ENCODE measurements around the gene OOSP4B.
"Not testable (repeated sequence)": the region's sequence is repeated elsewhere in the genome, so short reads cannot be mapped to it uniquely, and the experiment has no call there.

The OOSP4B gene

DNA sequence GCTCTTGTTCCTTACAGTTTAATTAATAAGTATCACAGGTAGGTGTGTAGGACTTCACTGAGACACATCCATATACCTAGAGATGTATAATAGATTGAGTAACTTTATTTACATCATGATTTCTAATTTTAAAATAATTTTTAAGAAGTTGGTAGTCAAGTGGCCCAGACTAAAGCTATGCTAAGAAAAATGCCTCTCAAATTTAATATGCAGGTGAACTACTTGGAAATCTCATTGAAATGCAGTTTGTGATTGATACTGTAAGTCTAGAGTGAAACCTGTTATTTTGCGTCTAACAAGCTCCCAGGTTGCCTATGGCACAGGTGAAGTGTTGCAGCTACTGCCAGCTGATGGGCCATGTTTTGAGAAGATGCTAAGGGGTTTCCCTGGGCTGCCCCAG lies at the start of gene OOSP4B:
TSS of gene OOSP4B (plus strand) at position 301 of the 400 bp plus-strand sequence.
- no peak for DNase-seq

DNA sequence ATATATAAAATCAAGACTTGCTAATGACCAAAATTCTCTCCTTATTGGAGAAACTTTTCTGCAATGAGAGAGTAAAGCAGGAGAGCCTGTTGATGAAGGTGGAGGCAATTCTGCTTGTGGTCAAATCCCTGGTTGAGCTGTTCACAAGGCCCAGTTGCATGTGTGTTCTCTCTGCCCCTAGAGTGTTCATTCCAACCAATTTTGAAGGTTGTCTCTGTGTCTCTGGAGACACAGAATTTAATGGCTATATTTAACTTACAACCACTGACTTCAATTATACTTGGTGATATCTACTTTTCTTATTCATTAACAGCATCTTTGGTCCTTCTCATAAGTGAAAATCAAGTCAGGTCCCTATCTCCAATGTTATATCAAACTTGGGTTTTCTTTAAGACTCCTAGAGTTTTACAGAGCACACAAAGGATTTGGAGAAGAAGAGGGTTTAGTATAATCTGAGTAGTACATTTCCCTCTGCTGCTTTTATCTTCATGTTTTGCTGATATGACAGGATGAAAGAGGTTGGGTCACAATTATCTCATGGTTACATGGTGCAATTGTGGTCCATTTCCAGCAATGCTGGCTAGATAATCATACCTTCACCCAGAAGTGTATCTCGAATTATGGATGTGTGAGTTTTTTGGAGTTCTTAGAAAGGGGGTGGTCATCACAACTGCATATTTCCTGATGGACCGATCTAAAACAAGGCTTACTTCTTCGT lies 49.1 kb upstream of the OOSP4B start:
- no peak for DNase-seq

- DNase-seq = no peak
Measured at GRCh38 chr11:59968395-59968783, 48.6 kb upstream of the OOSP4B start.

GRCh38 chr11:59973097-59973496 lies 43.9 kb upstream of the OOSP4B start:
- no peak for DNase-seq

DNA sequence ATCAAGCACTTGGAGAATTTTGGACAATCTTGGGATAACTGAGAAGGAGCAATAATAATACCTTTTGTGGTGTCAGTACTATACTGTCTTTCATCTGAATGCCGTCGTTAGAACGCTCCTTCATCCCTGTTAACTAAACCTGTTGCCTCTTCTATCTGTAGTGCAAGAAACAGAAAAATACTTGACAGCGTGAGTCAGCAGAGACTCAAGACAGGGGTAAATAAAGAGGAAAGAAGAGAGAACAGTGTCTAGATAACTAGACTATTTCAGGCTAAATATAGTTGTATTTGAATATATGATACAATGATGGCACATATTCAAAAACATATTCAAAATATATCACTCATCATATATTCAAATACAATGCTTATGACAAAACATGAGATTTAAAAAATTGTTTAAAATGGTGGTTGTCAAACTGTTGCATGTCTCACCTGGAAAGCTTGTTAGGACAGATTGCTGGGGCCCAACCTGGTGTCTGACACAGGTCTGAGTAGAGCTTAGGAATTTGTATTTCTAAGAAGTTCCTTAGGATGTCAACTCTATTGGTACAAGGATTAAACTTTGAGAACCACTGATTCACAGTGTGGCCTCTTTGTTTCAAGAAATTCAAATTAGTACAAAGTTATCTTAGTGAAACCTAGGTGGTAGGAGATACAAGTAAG lies 35.7 kb upstream of the OOSP4B start:
- no peak for DNase-seq

GRCh38 chr11:59982037-59982436 lies 34.9 kb upstream of the OOSP4B start:
- not testable (repeated sequence) for DNase-seq

GRCh38 chr11:59983212-59983611 lies 33.8 kb upstream of the OOSP4B start:
- no peak for DNase-seq

DNA sequence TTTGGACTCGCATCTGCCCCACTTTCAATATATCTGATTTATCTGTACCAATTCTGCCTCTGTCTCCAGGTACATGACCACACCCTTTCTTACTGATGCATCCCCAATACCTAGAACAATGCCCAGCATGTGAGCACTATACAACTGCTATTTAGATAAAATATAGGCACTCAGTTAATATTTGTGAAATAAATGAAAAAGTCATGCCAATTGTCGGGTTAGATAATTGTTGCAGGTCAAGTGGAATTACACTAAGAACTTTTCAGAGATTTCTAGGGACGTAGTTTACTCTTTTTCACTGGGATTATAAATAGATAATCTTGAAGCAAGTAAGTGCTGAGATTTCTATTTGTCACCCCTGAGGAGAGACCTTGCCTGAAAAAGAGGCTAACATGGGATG lies 32.6 kb upstream of the OOSP4B start:
- no peak for DNase-seq

DNA sequence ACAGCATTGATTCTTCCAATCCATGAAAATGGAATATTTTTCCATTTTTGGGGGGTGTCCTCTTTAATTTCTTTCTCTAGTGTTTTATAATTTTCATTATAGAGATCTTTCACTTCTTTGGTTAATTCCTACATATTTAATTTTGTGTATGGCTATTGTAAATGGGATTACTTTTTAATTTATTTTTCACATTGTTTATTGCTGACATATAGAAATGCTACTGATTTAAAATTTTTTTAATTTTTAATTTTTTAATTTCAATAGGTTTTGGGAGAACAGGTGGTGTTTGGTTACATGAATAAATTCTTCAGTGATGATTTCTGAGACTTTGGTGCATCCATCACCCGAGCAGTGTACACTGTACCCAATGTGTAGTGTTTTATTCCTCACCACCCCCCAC lies 26.6 kb upstream of the OOSP4B start:
- DNase-seq = no peak

DNA sequence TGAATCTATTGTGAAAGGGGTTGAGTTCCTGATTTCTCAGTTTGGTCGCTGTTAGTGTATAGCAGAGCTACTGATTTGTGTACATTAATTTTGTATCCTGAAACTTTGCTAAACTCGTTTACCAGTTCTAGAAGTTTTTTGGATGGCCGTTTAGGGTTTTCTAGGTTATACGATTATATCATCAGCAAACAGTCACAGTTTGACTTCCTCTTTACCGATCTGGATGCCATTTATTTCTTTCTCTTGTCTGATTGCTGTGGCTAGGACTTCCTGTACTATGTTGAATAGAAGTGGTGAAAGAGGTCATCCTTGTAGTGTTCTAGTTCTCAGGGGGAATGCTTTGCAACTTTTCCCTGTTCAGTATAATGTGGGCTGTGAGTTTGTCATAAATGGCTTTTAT lies 24.6 kb upstream of the OOSP4B start:
- DNase-seq = no peak

- DNase-seq = no peak
Measured at GRCh38 chr11:59997800-59998199, 19.2 kb upstream of the OOSP4B start.

DNA sequence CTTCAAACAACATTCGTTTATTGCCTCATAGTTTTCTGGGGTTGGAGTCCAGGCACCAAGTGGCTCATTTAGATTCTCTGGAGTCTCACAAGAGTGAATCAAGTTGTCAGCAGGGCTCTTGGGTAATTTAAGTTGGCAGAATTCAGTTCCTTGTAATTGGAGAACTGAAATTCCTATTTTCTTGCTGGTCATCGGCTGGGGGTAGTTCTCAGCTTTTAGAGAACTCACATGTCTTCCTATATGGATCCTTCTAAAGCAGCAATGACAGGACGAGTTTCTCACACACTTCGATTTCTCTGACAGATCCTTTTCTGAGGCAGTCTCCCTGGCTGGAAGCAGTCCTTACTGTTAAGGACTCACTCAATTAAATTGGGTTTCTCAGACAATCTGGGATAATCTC lies 17.3 kb upstream of the OOSP4B start:
- DNase-seq = no peak

DNA sequence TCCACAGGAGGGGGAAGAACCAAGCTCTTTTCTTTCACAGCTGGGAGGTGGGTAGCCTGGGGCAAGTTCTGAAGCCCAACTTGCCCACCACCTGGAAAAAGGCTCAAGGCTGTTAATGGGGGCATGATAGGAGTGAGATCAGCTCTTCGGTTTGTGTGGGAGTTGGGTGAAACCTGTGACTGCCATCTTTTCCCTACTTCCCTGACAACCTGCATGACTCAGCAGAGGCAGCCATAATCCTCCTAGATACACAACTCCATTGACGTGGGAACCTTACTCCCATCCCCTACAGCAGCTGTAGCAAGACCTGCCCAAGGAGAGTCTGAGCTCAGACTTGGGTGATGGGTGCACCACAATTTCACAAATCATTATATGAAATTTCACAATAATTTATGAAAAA lies 13.3 kb upstream of the OOSP4B start:
- DNase-seq = no peak

DNA sequence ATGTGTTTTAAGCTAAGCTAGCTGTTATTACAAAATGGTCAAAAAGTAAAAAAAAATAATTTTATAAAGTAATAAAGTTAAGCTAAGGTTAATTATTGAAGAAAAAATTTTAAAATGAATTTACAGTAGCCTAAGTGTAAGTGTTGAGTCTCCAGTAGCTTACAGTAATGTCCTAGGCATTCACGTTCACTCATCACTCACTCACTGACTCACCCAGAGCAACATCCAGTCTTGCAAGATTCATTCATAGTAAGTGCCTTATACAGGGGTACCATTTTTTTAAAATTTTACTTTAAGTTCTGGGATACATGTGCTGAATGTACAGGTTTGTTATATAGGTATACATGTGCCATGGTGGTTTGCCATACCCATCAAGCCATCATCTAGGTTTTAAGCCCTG lies 11.6 kb upstream of the OOSP4B start:
- DNase-seq = no peak

DNA sequence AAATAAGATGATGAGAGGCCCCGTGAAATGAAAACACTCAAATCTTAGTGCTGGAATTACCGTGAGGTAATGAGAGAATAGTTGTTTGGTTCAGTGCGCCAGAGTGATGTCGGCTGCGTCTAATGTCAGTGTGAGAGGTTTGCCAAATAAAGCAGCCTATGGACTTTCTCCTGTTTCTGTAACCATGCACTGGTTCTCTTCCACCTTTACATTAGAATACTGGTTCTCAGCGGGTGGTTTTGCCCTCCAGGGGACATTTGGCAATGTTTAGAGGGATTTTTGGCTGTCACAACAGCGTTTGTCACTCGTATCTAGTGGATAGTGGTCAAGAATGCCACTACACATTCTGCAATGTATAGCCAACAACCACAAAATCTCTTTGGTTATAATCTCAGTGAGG lies 1.1 kb downstream of the OOSP4B start:
- DNase-seq = no peak

DNA sequence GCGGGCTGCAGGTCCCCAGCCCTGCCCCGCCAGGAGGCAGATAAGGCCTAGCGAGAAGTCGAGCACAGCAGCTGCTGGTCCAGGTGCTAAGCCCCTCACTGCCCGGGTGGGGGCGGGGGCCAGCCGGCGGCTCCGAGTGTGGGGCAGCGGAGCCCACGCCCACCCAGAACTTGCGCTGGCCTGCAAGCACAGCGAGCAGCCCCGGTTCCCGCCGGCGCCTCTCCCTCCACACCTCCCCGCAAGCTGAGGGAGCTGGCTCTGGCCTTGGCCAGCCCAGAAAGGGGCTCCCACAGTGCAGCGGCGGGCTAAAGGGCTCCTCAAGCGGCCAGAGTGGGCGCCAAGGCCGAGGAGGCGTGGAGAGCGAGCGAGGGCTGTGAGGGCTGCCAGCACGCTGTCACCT lies 3.4 kb downstream of the OOSP4B start:
- DNase-seq = not testable (repeated sequence)

- DNase-seq = no peak
Measured at GRCh38 chr11:60029015-60029632, 12.1 kb downstream of the OOSP4B start.

DNA sequence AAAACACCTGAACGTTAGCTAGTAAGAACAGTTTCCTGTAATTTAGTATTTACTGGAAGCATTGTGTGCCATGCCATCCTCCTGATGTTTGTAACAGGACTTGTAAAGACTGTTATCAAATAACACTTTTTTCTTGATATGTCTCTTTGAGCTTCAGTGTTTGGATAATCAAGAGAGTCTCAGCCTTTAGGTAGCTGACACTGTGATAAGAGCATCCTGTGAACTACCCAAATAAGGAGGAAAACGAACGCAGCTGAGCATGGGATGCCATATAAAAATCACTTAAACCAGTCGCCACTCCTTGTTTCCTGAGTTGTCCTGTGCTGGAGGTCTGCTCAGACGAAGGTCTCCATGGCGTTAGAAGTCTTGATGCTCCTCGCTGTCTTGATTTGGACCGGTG lies 23.1 kb downstream of the OOSP4B start, which contains the start of gene OOSP2:
TSS of gene OOSP2 (plus strand) at position 301 of the 400 bp plus-strand sequence. CDS start at position 352, 51 bp downstream.
- DNase-seq = no peak

DNA sequence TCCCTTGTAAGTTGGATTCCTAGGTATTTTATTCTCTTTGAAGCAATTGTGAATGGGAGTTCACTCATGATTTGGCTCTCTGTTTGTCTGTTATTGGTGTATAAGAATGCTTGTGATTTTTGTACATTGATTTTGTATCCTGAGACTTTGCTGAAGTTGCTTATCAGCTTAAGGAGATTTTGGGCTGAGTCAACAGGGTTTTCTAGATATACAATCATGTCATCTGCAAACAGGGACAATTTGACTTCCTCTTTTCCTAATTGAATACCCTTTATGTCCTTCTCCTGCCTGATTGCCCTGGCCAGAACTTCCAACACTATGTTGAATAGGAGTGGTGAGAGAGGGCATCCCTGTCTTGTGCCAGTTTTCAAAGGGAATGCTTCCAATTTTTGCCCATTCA lies 33.4 kb downstream of the OOSP4B start:
- DNase-seq = not testable (repeated sequence)

GRCh38 chr11:60050839-60051238 lies 33.9 kb downstream of the OOSP4B start:
- DNase-seq = not testable (repeated sequence)

- DNase-seq = no peak
Measured at GRCh38 chr11:60056349-60056969, 39.5 kb downstream of the OOSP4B start, which contains the start of gene MS4A3. Gene MS4A3 (plus strand): TSS chr11:60056665. CDS start chr11:60061161, 4,496 bp downstream.

- DNase-seq = no peak
Measured at GRCh38 chr11:60059052-60059451, 42.1 kb downstream of the OOSP4B start.

Measured in nucleus accumbens (tissue), 56 donors.